Colonic mucosa (tissue), 4 donors: Measurements from ENCODE around the gene ACAA1. TPM values are rescaled to one million over a fixed set of nuclear protein-coding genes. Genes with fewer than 3 reads are reported as not detected.

ENCODE experiments used
- DNase-seq: peaks from one replicate; pipeline ENCODE4 v3.0.0-alpha.2; 2020
- H3K27ac ChIP-seq: fragments of 200-600 bp; one replicate; pipeline ENCODE4 v1.8.0; 2021
- H3K27me3 ChIP-seq: fragments of 200-600 bp; one replicate; pipeline ENCODE4 v1.8.0; 2021
- H3K36me3 ChIP-seq: fragments of 200-600 bp; one replicate; pipeline ENCODE4 v1.8.0; 2021
- H3K4me1 ChIP-seq: fragments of 200-600 bp; one replicate; pipeline ENCODE4 v1.8.0; 2021; ENCODE audit warnings: mild to moderate bottlenecking
- H3K4me3 ChIP-seq: fragments of 200-600 bp; one replicate; pipeline ENCODE4 v1.8.0; 2021
- H3K9ac ChIP-seq, 2 donors: one replicate each; pipeline ENCODE4 v1.7.0; 2013; ENCODE audit warnings: control low read depth in 2 of 2, low read depth in 2 of 2, low read length in 2 of 2
- H3K9me3 ChIP-seq: fragments of 200-600 bp; one replicate; pipeline ENCODE4 v1.8.0; 2021
- CTCF ChIP-seq: fragments of 200-600 bp; IDR thresholded peaks from one replicate; pipeline ENCODE4 v1.8.0; 2022; ENCODE audit warnings: antibody characterized with exemption, mild to moderate bottlenecking
- intact Hi-C: fragments of 100-400 bp; cut with DNase I; formaldehyde crosslinking; loops from one replicate; pipeline ENCODE4 v1.14.1; 2022
- total RNA-seq, 2 donors: library from RNA; stranded (reverse); fragmentation: NEBNext Ultra II Directional in 1 of 2; extraction: Animal tissue kit (Norgen Biotek cat#: 25700) in 1 of 2; gene quantifications; one replicate each; pipeline ENCODE4 v1.2.1, GENCODE V29; 2021
- donor health status: healthy.
- donor health status: DM: no; HTN: no; CAD: no.
- donor health status: DM: no; HTN: no; CAD: no.

ACAA1 gene
- total RNA-seq, 2 donors from 2014 or later = 135 to 167 TPM

- DNase-seq = no peak
- no peak overlapping the region for H3K9ac ChIP-seq
- no peaks in the 10 kb centered on the region for H3K4me1 ChIP-seq
- intact Hi-C loops = loop anchor here (5.0 to 10.0 kb wide), 2 partner anchors 144 to 358 kb away; no protein-coding TSS in a partner anchor
- TF ChIP-seq CTCF = no peak
- H3K9me3 ChIP-seq = no peaks in the 10 kb centered on the region
- H3K27ac ChIP-seq = no peak overlapping the region
- H3K36me3 ChIP-seq = peaks cover 5% of the 10 kb centered on the region
- no peaks in the 10 kb centered on the region for H3K27me3 ChIP-seq
- H3K4me3 ChIP-seq = no peak overlapping the region
These were observed 17.7 kb downstream of the ACAA1 start for GRCh38 chr3:38119248-38119544.

- no peak overlapping the region for H3K4me3 ChIP-seq
- DNase-seq = no peak
- intact Hi-C loops = loop anchor here (5.0 to 10.0 kb wide), 2 partner anchors 144 to 359 kb away; no protein-coding TSS in a partner anchor
- TF ChIP-seq CTCF = no peak
- H3K9ac ChIP-seq = no peak overlapping the region
- no peaks in the 10 kb centered on the region for H3K27me3 ChIP-seq
- peaks cover 5% of the 10 kb centered on the region for H3K36me3 ChIP-seq
- no peak overlapping the region for H3K27ac ChIP-seq
- H3K9me3 ChIP-seq = no peaks in the 10 kb centered on the region
- no peaks in the 10 kb centered on the region for H3K4me1 ChIP-seq
These were observed 18.3 kb downstream of the ACAA1 start for GRCh38 chr3:38118421-38119247.

DNA sequence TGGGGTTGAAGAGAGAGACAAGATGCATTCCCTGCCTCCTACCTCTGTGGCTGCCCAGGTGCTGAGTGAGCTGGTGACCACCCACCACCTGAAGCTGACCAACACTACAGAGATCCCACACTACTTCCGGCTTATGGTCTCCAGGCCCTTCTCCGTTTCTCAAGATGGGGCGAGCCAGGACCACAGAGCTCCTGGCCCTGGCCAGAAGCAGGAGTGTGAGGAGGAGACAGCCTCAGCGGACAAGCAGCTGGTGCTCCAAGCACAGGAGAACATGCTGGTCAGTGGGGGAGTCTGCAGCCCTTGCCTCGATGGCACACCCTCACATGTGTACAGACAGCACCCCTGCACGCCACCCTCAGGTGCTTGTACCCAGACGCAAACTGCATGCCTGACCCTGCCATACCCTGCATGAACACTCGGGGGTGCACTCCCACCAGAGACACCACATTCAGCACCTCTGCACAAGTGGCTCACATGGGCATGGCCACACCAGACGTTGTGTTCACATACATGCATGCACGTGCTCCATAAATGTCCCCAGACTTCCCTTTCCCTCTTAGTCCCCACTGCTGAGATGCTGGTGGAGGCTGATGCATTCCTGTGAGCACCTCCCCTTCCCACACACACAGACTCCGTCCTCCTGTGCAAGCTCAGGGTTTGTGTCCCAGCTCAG lies 19.0 kb downstream of the ACAA1 start:
- H3K36me3 ChIP-seq = peaks cover 5% of the 10 kb centered on the region
- H3K9me3 ChIP-seq = no peaks in the 10 kb centered on the region
- no peak overlapping the region for H3K9ac ChIP-seq
- TF ChIP-seq CTCF = peak; percentile 77
- no peak overlapping the region for H3K4me3 ChIP-seq
- H3K27ac ChIP-seq = no peak overlapping the region
- DNase-seq = peak; percentile 78
- intact Hi-C loops = loop anchor here (5.0 to 10.0 kb wide), 2 partner anchors 143 to 359 kb away; no protein-coding TSS in a partner anchor
- no peaks in the 10 kb centered on the region for H3K27me3 ChIP-seq
- H3K4me1 ChIP-seq = no peaks in the 10 kb centered on the region

- no peak for TF ChIP-seq CTCF
- Histone ChIP-seq H3K27me3 (no peaks in the 10 kb centered on the region), H3K9ac (no peak overlapping the region), H3K4me1 (no peaks in the 10 kb centered on the region), H3K9me3 (no peaks in the 10 kb centered on the region), H3K36me3 (peaks cover under 1% of the 10 kb centered on the region), H3K27ac (no peak overlapping the region), H3K4me3 (no peak overlapping the region)
- intact Hi-C loops = loop anchor here (5.0 to 10.0 kb wide), 2 partner anchors 142 to 360 kb away; no protein-coding TSS in a partner anchor
- DNase-seq = no peak
These were observed 19.7 kb downstream of the ACAA1 start for GRCh38 chr3:38117163-38117716.

DNA sequence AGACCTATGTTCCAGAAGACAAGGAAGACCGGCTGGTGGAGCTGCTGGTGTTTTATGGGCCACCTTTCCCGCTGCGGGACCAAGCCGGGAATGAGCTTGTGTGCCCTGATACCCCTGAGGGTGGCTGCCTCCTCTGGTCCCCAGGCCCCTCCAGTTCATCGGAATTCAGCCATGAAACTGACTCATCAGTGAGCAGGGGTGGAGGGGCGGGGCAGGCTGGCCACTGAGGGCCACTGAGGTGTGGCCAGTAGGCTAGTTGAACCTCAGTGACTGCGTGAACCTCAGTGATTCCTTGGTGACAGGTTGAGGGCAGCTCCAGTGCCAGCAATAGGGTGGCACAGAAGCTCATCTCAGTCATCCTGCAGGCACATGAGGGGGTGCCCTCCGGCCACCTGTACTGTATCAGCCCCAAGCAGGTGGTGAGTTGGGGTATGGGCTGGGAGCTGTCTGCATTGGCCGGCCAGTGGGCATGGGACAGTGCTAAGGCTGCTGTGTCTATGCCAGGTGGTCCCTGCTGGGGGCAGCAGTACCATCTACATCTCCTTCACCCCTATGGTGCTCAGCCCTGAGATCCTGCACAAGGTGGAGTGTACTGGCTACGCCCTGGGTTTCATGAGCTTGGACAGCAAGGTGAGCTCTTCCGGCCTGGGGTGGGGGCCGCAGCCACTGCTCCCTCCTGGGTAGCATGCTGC lies 20.3 kb downstream of the ACAA1 start:
- H3K9ac ChIP-seq = no peak overlapping the region
- no peaks in the 10 kb centered on the region for H3K27me3 ChIP-seq
- no peaks in the 10 kb centered on the region for H3K36me3 ChIP-seq
- intact Hi-C loops = loop anchor here (5.0 to 10.0 kb wide), 2 partner anchors 142 to 361 kb away; no protein-coding TSS in a partner anchor
- no peak for DNase-seq
- no peak overlapping the region for H3K27ac ChIP-seq
- H3K4me3 ChIP-seq = no peak overlapping the region
- no peak for TF ChIP-seq CTCF
- H3K9me3 ChIP-seq = no peaks in the 10 kb centered on the region
- H3K4me1 ChIP-seq = no peaks in the 10 kb centered on the region
